Activated T-cell treated with anti-CD3 and anti-CD28 coated beads for 4 hours (primary cell): ENCODE results near the gene OR1L8.
"Not testable (repeated sequence)": the region's sequence is repeated elsewhere in the genome, so short reads cannot be mapped to it uniquely, and the experiment has no call there.

Source experiments
- DNase-seq: peaks from one replicate; pipeline ENCODE4 v3.0.0-alpha.2; 2020

The OR1L8 gene

GRCh38 chr9:122583284-122583683 lies at the start of gene OR1L8:
OR1L8 (minus strand) TSS chr9:122583384; CDS start chr9:122568477, 14,907 bp downstream.
- not testable (repeated sequence) for DNase-seq

- DNase-seq, result no peak
Observed at GRCh38 chr9:122619996-122620395, 36.8 kb upstream of the OR1L8 start.

GRCh38 chr9:122614362-122614761 lies 31.2 kb upstream of the OR1L8 start, which contains the start of gene OR1Q1:
OR1Q1 (plus strand) TSS chr9:122614738; CDS start chr9:122614738, 0 bp downstream.
- DNase-seq, result no peak

- no peak for DNase-seq
Observed at GRCh38 chr9:122609804-122610203, 26.6 kb upstream of the OR1L8 start.

GRCh38 chr9:122606587-122606986 lies 23.4 kb upstream of the OR1L8 start:
- DNase-seq, result no peak

- DNase-seq, result no peak
Observed at GRCh38 chr9:122605691-122606090, 22.5 kb upstream of the OR1L8 start.

- no peak for DNase-seq
Observed at GRCh38 chr9:122580360-122580759, 2.8 kb downstream of the OR1L8 start.

GRCh38 chr9:122579874-122580273 lies 3.3 kb downstream of the OR1L8 start:
- DNase-seq, result no peak

DNA sequence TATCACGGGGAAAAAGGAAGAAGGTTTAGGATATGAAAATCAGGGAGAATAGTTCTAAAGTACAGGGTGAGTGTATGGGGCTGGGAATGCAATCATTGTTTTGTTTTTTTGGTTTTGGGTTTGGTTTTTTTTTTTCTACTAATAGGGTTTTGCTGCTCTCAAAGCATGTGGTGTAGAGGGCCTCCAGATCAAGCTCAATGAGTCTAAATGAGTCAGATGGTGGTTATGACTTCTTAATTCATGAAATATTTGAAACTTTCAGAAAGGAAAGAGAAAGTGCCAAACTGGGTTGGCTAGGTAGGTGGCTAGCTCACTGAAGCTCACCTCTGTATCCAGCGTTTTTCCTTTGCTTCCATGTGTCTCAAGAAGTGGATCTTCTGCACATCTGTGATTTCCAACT lies 10.7 kb downstream of the OR1L8 start:
- no peak for DNase-seq

DNA sequence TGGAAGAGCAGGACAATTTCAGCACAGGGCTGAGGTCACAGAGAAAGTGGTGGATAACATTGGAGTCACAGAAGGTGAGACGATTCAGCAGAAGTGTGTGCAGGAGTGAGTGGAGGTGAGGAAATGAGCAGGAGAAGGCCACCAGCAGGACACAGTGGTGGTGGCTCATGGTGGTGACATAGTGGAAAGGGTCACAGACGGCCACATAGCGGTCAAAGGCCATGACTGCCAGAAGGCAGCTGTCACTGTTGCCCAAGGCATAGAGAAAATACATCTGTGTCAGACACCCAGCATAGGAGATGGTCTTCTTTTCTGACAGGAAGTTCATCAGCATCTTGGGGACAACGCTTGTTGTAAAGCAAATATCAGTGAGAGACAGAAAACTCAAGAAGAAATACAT lies 15.3 kb downstream of the OR1L8 start:
- DNase-seq, result no peak

GRCh38 chr9:122562134-122562760 lies 20.9 kb downstream of the OR1L8 start:
- peak; percentile 2 for DNase-seq

DNA sequence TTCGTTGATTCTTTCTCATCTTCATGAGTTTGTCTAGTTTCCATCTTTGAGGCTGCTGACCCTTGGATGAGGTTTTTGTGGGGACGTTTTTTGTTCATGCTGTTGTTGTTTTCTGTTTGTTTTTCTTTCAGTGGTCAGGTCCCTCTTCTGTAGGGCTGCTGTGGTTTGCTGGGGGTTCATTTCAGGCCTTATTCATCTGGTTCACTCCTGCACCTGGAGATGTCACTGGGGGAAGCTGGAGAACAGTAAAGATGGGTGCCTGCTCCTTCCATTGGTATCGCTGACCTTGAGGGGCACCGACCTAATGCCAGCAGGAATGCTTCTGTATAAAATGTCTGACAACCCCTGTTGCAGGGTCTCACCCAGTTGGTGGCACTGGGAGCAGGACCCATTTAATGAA lies 21.7 kb downstream of the OR1L8 start:
- DNase-seq, result no peak

DNA sequence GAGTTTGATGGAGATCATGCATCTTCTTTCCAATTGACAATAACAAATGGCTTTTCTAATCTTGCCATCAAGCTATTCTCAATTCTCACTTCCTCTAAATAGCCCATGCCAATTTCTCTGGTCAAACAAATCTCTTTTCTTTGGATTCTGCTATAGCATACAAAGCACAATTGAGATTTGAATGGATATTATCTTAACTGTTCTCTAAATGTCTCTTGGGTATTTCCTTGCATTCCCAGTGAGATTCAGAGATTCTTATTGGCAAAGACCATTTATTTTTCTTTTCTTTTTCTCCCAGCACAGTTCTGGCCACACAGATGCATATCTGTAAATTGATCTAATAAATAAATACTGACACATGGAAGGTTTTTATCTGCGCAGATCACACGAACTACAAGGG lies 30.4 kb downstream of the OR1L8 start, which contains the start of gene OR1N2:
TSS of gene OR1N2 (plus strand) at position 301 of the 400 bp plus-strand sequence. CDS start 100 bp downstream, outside the sequence.
- no peak for DNase-seq

DNA sequence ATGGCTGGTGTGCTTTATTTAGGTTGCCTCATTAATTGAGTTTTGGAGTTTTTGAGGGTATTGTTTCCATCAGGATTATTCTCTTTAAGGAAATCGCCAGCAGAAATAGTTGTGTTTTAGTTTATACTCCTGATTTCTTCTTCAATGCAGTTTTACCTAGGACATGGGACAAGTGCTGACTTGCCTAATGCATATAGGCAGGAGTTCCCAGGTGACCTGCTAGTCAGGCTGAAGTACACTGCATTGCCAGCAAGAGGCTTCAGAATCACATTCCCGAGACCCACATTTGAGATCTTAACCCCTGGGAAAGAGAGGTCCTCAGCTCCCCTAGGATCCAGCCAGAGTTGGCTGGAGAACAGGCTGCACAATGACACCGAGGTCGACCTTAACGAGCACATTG lies 31.8 kb downstream of the OR1L8 start:
- DNase-seq, result no peak

DNA sequence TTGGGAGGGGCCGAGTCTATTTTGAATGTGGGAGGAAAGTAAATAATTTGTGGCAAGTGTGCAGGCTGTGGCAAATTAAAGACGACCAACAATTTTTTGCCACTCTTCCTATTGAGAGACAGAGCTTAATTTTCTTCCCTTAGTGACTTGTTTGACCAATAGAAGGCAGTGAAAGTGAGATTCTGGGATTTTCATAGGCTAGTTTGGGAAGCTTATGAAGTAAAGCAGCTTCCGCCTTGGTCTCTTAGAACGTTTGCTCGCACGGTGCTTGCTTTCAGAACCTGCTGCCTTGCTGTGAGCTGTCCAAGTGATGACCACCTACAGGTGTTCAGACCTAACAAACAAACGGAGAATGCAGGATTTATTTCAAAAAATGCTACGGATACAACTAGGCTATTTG lies 37.0 kb downstream of the OR1L8 start:
- no peak for DNase-seq

GRCh38 chr9:122538757-122539156 lies 44.4 kb downstream of the OR1L8 start:
- no peak for DNase-seq

GRCh38 chr9:122537066-122537465 lies 46.1 kb downstream of the OR1L8 start:
- DNase-seq, result not testable (repeated sequence)

DNA sequence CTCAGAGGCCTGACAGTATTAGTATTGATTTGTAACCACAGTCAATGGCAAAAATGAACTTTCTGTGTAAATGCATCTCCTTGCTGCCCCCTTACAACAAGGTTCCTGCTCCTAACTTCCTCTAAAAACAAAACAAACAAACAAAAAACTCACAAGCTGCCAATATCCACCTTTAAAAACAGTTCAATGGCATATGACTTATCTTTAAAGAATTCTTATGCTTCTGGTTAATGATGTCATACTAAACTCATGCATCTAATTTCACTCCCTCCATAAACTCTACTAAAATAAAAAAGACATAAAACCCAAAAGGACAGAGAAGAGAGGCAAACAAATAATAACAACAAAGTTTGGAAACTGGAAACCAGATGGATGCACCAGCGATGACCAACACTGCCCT lies 47.0 kb downstream of the OR1L8 start:
- no peak for DNase-seq

- not testable (repeated sequence) for DNase-seq
Observed at GRCh38 chr9:122531157-122531556, 52.0 kb downstream of the OR1L8 start.

DNA sequence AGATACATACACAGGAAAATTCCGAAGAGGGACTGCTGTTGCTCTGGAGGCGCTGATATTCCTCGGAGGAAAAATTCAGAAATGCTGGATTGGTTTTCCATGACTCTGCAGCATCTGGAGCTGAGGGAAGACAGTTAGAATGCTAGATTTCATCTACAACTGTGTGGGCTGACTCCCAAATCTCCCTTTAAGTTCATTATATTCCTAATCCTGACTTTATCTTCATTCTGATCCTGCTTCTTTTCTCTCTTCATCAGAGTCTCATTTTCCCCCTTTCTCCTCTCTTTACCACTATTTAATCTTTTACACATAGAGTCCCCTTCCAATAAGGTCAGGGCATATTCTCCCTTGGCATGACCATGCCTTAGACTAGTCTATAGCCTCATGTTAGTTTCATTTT lies 56.0 kb downstream of the OR1L8 start, which contains the start of gene OR1N1:
TSS of gene OR1N1 (minus strand) at position 101 of the 400 bp plus-strand sequence. CDS start at position 101, 0 bp downstream.
- no peak for DNase-seq

GRCh38 chr9:122526602-122527001 lies 56.6 kb downstream of the OR1L8 start:
- DNase-seq, result no peak

- DNase-seq, result no peak
Observed at GRCh38 chr9:122519376-122519775, 63.8 kb downstream of the OR1L8 start.

DNA sequence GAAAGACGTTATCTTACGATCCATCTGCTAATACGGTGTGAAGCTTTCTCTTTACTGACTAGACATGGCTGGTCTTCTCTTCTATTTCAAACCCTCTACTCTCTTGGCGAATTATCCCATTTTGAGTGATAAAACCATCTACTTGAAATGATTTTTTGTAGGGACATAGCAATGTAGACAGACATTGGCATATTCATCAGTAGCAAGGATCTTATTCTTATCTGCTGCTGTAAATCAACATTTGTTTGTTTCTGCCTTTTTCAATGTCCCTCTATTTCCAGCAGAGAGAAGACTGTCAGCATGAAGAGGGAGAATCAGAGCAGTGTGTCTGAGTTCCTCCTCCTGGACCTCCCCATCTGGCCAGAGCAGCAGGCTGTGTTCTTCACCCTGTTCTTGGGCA lies 64.3 kb downstream of the OR1L8 start, which contains the start of gene OR1J4:
TSS of gene OR1J4 (plus strand) at position 301 of the 400 bp plus-strand sequence. CDS start at position 301, 0 bp downstream.
- no peak for DNase-seq

DNA sequence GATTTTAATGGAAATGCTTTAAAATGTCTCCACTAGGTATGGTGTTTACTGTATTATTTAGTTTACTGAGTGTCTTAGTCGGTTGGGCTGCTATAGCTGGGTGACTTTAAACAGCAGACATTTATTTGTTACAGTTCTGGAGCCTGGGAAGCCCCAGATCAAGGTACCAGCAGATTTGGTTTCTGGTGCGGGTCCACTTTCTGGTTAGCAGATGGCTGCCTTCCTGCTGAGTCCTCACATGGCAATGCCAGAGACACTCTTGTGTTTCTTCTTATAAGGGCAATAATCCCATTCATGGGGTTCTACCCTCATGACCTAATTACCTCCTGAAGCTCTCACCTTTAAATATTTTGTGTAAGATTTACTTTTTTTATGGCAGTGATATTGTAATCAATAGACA lies 65.0 kb downstream of the OR1L8 start:
- DNase-seq, result no peak
